Measurements from ENCODE around the gene THEMIS2. TPM values are rescaled to one million over a fixed set of nuclear protein-coding genes. Genes with fewer than 3 reads are reported as not detected.

Gene THEMIS2
- total and polyA plus RNA-seq, 10 of the 15 experiments (the other 5 are each of a cell fraction or from before 2014, with no cell fraction given): 9.1 to 114 (median 38.3) TPM

- Histone ChIP-seq H3K9ac (ENCODE audit: control insufficient read depth, insufficient read depth, low read length) (peak overlapping the region; percentile 42; the same call in 1 of the 2 replicates), H3K4me1 (ENCODE audit: control insufficient read depth, insufficient read depth, low read length) (peaks cover 21% of the 10 kb centered on the region), H3K27ac (ENCODE audit: control insufficient read depth, insufficient read depth) (peak overlapping the region; percentile 93), H3K27me3 (replicated peaks in 1 of 2; ENCODE audit: control insufficient read depth in 2 of 2, insufficient read depth in 2 of 2, low read length in 1 of 2) (no peaks in the 10 kb centered on the region), H3K36me3 (ENCODE audit: control insufficient read depth in 2 of 2, insufficient read depth in 2 of 2, low read length in 1 of 2) (peaks cover 5 to 11% of the 10 kb centered on the region in 2 experiments; a peak in 3 of 4 replicates), H3K4me3 (0 out of 2 replicates have a peak overlapping the region, but pooled peaks have one; percentile 6), H2AFZ (ENCODE audit: control insufficient read depth, low read depth, low read length) (no peak overlapping the region), H4K20me1 (ENCODE audit: control insufficient read depth, insufficient read depth) (no peaks in the 10 kb centered on the region), H3K9me3 (replicated peaks; ENCODE audit: control insufficient read depth, insufficient read depth, low read length) (no peaks in the 10 kb centered on the region), H3K4me2 (ENCODE audit: control insufficient read depth, insufficient read depth) (peak overlapping the region; percentile 15), H3K79me2 (ENCODE audit: control insufficient read depth, insufficient read depth, low read length) (peaks cover 51% of the 10 kb centered on the region)
- ChIA-PET POLR2A (interaction anchor here (0.6 to 6.0 kb wide), 7 partner anchors 7 to 114 kb away, joined by 3 to 63 read pairs (median 6); partner anchors contain the start of gene STX12), CTCF (interaction anchor here (2.0 to 3.5 kb wide), 3 partner anchors 8 to 14 kb away, joined by 8 to 16 read pairs (median 13); no protein-coding TSS in a partner anchor), RAD21 (ENCODE audit: unreplicated experiment) (interaction anchor here (0.8 to 4.2 kb wide), 4 partner anchors 7 to 18 kb away, joined by 3 to 33 read pairs (median 5); no protein-coding TSS in a partner anchor), SMC1A (ENCODE audit: uncharacterized antibody, unreplicated experiment) (interaction anchor here (0.7 to 3.0 kb wide), 7 partner anchors 7 to 1001 kb away, joined by 3 to 30 read pairs (median 4); no protein-coding TSS in a partner anchor)
- no peak for DNase-seq (ENCODE audit: low read depth, low spot score)
- BruUV-seq (replicated peaks): no TSS peak
- intact Hi-C loops (cut with micrococcal nuclease; ENCODE audit: unreplicated experiment) (loop anchor here (10.0 kb wide), 1 partner anchor 368 kb away; no protein-coding TSS in a partner anchor), in situ Hi-C loops (cut with MboI) (no loop called here)
- no peak for FAIRE-seq
- ATAC-seq: no peak
- TF ChIP-seq ZNF687 (IDR thresholded peaks at IDR 0.05): peak; percentile 27; the same call in 1 of the 2 replicates
- no peak for TF ChIP-seq SIN3A (IDR thresholded peaks at IDR 0.05; ENCODE audit: low read depth, low read length)
- peak; percentile 34 for TF ChIP-seq POLR2A (IDR thresholded peaks at IDR 0.05; ENCODE audit: low read depth, low read length)
- TF ChIP-seq HDGF (IDR thresholded peaks at IDR 0.05): peak; percentile 40; the same call in 1 of the 2 replicates
- TF ChIP-seq SUPT20H (IDR thresholded peaks at IDR 0.05; ENCODE audit: borderline replicate concordance, control insufficient read depth, low read depth, low read length): no peak
- peak; percentile 80; the same call in 1 of the 2 replicates for TF ChIP-seq POLR2AphosphoS5 (IDR thresholded peaks at IDR 0.05; ENCODE audit: low read length)
- TF ChIP-seq POU2F2 (IDR thresholded peaks at IDR 0.05; ENCODE audit: borderline replicate concordance, low read depth, low read length): 0 out of 3 replicates have a peak, but pooled peaks have one; percentile 3
- peak; percentile 31; the same call in 1 of the 2 replicates for TF ChIP-seq BACH1 (IDR thresholded peaks at IDR 0.05; ENCODE audit: borderline replicate concordance)
- 76% methylated on average over 18 of the region's 18 CpGs for WGBS (ENCODE audit: insufficient coverage, insufficient replicate concordance, low lambda C conversion rate, missing lambda C conversion rate)
These were observed 4.2 kb downstream of the THEMIS2 start for GRCh38 chr1:27876341-27877114.

Data from GM12878 (cell line).